Type B pancreatic cell (in vitro differentiated cells): Measurements from ENCODE around the gene CD79A. TPM values are rescaled to one million over a fixed set of nuclear protein-coding genes. Genes with fewer than 3 reads are reported as not detected.

Source experiments
- DNase-seq: peaks from one replicate; pipeline ENCODE4 v3.0.0; 2021; ENCODE audit warnings: mixed read lengths; ENCODE audit not compliant: unreplicated experiment; ENCODE audit errors: extremely low spot score
- H3K27ac Mint-ChIP-seq: 2 replicates; pipeline ENCODE4 v1.8.0; 2021; ENCODE audit warnings: mild to moderate bottlenecking, mixed read lengths
- H3K27me3 Mint-ChIP-seq: 2 replicates; pipeline ENCODE4 v1.8.0; 2021; ENCODE audit warnings: mixed read lengths
- H3K36me3 Mint-ChIP-seq: 2 replicates; pipeline ENCODE4 v1.8.0; 2021; ENCODE audit warnings: mixed read lengths
- H3K4me1 Mint-ChIP-seq: one replicate; pipeline ENCODE4 v1.8.0; 2021; ENCODE audit warnings: mixed read lengths; ENCODE audit not compliant: unreplicated experiment
- H3K4me3 Mint-ChIP-seq: 2 replicates; pipeline ENCODE4 v1.8.0; 2021; ENCODE audit warnings: mild to moderate bottlenecking, mixed read lengths
- H3K9me3 Mint-ChIP-seq: 2 replicates; pipeline ENCODE4 v1.8.0; 2021; ENCODE audit warnings: mixed read lengths
- total RNA-seq: library from RNA; stranded (reverse); gene quantifications from 2 replicates; pipeline ENCODE4 v1.2.1, GENCODE V29; 2021; ENCODE audit warnings: low replicate concordance
- TF ChIP-seq, protein P1 (sequence below): fragments of 200-600 bp; sonication (generic); conservative IDR thresholded peaks from 2 replicates; pipeline ENCODE4 v1.5.0; 2021; ENCODE audit warnings: antibody characterized with exemption, mild to moderate bottlenecking

Gene CD79A
- total RNA-seq, 1 donor from 2014 or later: 0.48 TPM

DNA sequence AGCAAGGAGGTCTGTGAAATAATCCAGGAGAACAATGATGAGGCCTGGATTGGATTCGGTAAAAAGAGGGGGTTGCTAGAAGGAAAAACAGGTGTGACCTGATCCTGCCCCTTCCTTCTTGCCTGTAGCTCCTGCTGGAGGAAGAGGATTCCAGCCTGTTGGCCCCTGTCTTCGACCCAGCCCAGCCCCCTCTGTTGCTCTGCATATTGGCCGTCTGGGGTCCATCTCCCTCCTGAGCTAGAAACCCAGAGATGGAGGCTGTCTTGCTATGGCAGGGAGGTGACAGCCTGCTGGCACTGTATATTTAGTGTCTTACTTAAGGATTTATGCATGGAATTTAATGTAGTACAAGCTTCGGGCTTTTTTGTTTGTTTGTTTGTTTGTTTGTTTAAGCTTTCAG is 25.6 kb upstream of the CD79A start:
- H3K27me3 Mint-ChIP-seq: peaks cover 73% of the 10 kb centered on the region
- no peaks in the 10 kb centered on the region for H3K9me3 Mint-ChIP-seq
- no peak for DNase-seq
- TF ChIP-seq, protein P1, sequence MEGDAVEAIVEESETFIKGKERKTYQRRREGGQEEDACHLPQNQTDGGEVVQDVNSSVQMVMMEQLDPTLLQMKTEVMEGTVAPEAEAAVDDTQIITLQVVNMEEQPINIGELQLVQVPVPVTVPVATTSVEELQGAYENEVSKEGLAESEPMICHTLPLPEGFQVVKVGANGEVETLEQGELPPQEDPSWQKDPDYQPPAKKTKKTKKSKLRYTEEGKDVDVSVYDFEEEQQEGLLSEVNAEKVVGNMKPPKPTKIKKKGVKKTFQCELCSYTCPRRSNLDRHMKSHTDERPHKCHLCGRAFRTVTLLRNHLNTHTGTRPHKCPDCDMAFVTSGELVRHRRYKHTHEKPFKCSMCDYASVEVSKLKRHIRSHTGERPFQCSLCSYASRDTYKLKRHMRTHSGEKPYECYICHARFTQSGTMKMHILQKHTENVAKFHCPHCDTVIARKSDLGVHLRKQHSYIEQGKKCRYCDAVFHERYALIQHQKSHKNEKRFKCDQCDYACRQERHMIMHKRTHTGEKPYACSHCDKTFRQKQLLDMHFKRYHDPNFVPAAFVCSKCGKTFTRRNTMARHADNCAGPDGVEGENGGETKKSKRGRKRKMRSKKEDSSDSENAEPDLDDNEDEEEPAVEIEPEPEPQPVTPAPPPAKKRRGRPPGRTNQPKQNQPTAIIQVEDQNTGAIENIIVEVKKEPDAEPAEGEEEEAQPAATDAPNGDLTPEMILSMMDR: no peak
- H3K4me1 Mint-ChIP-seq: no peaks in the 10 kb centered on the region
- no peak overlapping the region for H3K27ac Mint-ChIP-seq
- no peaks in the 10 kb centered on the region for H3K36me3 Mint-ChIP-seq
- no peak overlapping the region for H3K4me3 Mint-ChIP-seq

DNA sequence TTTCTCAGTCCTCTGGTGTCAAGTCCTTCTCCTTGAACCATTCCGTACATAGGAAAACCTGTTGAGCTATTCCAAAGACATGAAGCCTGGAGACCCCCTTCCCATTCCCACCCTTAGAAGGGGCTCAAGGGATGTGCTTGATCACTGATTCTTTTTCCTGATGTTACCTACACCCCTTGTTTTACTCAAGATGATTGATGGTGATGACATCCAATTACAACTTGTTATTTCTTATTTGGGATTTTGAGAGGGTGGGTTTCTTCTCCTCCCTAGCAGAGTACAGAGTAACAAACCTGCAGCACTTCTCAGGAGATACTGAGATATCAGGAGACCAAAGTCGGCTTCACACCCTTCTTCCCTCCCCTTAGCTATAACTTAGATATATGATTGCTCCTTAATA is 23.7 kb upstream of the CD79A start:
- DNase-seq: no peak
- peaks cover 80% of the 10 kb centered on the region for H3K27me3 Mint-ChIP-seq
- no peak overlapping the region for H3K27ac Mint-ChIP-seq

DNA sequence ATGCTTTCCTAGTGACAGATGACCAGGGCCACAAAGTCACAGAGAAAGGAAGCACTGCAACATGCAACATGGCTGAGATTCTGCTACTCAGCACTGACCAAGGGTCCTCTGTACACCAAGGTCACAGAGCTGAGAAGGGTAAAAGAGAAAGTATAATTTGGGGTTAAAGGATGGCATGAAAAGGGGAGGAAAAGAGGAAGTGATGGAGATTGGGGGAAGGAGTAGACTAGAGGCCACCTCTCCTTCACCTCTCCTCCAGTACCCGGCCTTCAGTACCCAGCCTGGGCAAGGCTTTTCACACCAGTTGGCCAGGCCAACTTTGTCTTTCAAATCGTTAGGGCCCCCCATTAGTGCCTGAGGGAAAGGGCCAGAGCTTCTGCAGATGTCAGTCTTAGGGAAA is 23.3 kb upstream of the CD79A start:
- no peak for DNase-seq
- Mint-ChIP-seq H3K27me3 (peaks cover 77% of the 10 kb centered on the region), H3K4me1 (no peaks in the 10 kb centered on the region), H3K27ac (no peak overlapping the region), H3K4me3 (no peak overlapping the region), H3K36me3 (no peaks in the 10 kb centered on the region), H3K9me3 (no peaks in the 10 kb centered on the region)
- TF ChIP-seq, protein P1: no peak

More for the DNA sequence above, 23.7 kb upstream of the CD79A start:
- Mint-ChIP-seq H3K36me3 (no peaks in the 10 kb centered on the region), H3K4me1 (no peaks in the 10 kb centered on the region), H3K4me3 (no peak overlapping the region), H3K9me3 (no peaks in the 10 kb centered on the region)
- TF ChIP-seq, protein P1: no peak

DNA sequence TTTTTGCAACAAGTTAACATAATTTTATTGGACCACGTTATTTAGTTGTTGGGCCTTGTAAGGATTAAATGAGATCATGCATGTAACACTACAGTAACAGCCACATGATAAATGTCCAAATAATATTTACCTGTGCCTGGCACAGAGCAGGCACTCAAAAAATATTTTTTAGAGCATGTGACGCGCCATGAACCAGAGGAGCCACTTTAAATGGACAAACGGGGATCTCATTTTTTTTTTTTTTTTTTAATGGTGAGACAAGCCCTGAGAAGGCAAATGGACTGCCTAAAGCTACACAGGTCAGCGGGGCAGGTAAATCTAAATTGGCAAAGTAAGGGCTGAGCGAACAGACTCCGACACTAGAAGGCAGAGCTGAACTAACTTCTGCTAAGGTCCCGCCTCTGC is 17.9 kb upstream of the CD79A start:
- Mint-ChIP-seq H3K4me3 (peak overlapping the region; percentile 94), H3K27ac (peak overlapping the region; percentile 99), H3K4me1 (peaks cover 18% of the 10 kb centered on the region), H3K9me3 (no peaks in the 10 kb centered on the region), H3K36me3 (peaks cover 31% of the 10 kb centered on the region), H3K27me3 (peaks cover 26% of the 10 kb centered on the region)
- no peak for DNase-seq
- TF ChIP-seq, protein P1: no peak

DNA sequence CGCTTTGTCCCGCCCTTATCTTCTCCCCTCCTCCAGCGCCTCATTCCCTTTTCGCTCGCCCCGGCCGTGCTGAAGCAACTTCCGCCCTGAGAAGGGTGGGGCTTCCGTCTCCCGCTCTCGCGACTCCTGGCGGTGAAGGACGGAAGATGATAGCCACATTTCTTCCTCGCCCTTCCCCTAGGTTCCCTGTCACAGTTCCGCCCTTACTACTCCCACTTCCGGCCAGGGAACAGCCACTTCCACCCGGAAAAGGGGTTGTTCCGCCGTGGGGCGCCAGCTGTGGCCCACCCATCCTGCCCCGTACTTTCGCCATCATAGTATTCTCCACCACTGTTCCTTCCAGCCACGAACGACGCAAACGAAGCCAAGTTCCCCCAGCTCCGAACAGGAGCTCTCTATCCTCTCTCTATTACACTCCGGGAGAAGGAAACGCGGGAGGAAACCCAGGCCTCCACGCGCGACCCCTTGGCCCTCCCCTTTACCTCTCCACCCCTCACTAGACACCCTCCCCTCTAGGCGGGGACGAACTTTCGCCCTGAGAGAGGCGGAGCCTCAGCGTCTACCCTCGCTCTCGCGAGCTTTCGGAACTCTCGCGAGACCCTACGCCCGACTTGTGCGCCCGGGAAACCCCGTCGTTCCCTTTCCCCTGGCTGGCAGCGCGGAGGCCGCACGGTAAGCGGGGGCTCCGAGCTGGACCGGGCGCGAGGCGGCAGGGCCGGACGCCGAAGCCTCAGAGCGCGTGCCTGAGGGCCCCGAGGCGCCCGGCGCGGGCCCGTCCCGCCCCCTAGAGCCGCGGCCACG is 17.3 kb upstream of the CD79A start, which contains the start of gene RPS19:
Gene RPS19, plus strand, starts transcription at position 638 of the 801 bp plus-strand sequence. CDS start 520 bp downstream, outside the sequence.
- peaks cover 20% of the 10 kb centered on the region for H3K27me3 Mint-ChIP-seq
- peaks cover 24% of the 10 kb centered on the region for H3K4me1 Mint-ChIP-seq
- peak within 1 kb of the TSS; percentile 99 for H3K27ac Mint-ChIP-seq
- peak within 1 kb of the TSS; percentile 95 for H3K4me3 Mint-ChIP-seq
- TF ChIP-seq, protein P1: peak; percentile 81
- DNase-seq: peak; percentile 99
- H3K36me3 Mint-ChIP-seq: peaks cover 36% of the 10 kb centered on the region
- no peaks in the 10 kb centered on the region for H3K9me3 Mint-ChIP-seq
